IMR-90 (cell line): ENCODE results near the gene STAP2. TPM values are rescaled to one million over a fixed set of nuclear protein-coding genes. Genes with fewer than 3 reads are reported as not detected.
A peak's percentile ranks its signal among the peaks of the same experiment; 100 is the strongest.

Experiments
- ATAC-seq: fragments of 200-7000 bp; cut with Tn5 transposase; 2 replicates; pipeline ENCODE4 v1.9.1; 2020; ENCODE audit warnings: low read depth, mild to moderate bottlenecking, moderate library complexity
- BruUV-seq: library from RNA; stranded (reverse); fragments of 400-500 nt; replicated peaks from 2 replicates; lab custom pipeline; 2021; lab: Mats Ljungman, UMichigan
- CTCF ChIA-PET: fragments of 300-600 bp; formaldehyde crosslinking; extraction: SDS; loops from one replicate; lab custom pipeline; 2021; ENCODE audit warnings: antibody characterized with exemption; lab: Yijun Ruan, JAX
- POLR2A ChIA-PET: fragments of 300-600 bp; sonication (Branson Sonifier 250); formaldehyde crosslinking; loops from one replicate; lab custom pipeline; 2022; ENCODE audit warnings: antibody characterized with exemption; ENCODE audit not compliant: unreplicated experiment; lab: Charles Lee
- DNase-seq: peaks from one replicate; pipeline ENCODE4 v3.0.0; 2013
- H2AFZ ChIP-seq: replicated peaks from 2 replicates; pipeline ENCODE3; 2013; ENCODE audit warnings: low read length, mild to moderate bottlenecking; ENCODE audit not compliant: poor library complexity
- H2AK5ac ChIP-seq: 2 replicates; pipeline ENCODE4 v1.6.1; 2013; ENCODE audit warnings: low read depth, low read length, inconsistent platforms
- H2AK9ac ChIP-seq: replicated peaks from 2 replicates; pipeline ENCODE3; 2013; ENCODE audit warnings: mild to moderate bottlenecking, low read depth, low read length, moderate library complexity; ENCODE audit not compliant: poor library complexity
- H2BK120ac ChIP-seq: 2 replicates; pipeline ENCODE4 v1.6.1; 2013; ENCODE audit warnings: low read depth, low read length, inconsistent platforms
- H2BK15ac ChIP-seq: 3 replicates; pipeline ENCODE4 v1.6.1; 2013; ENCODE audit warnings: low read depth, low read length, inconsistent platforms
- H2BK20ac ChIP-seq: 2 replicates; pipeline ENCODE4 v1.6.1; 2013; ENCODE audit warnings: low read depth, mild to moderate bottlenecking, inconsistent platforms, low read length, moderate library complexity
- H2BK5ac ChIP-seq: 2 replicates; pipeline ENCODE4 v1.6.1; 2013; ENCODE audit warnings: mild to moderate bottlenecking, low read depth, low read length, inconsistent platforms; ENCODE audit not compliant: poor library complexity, severe bottlenecking
- H3K14ac ChIP-seq: replicated peaks from 2 replicates; pipeline ENCODE4 v1.6.1; 2013; ENCODE audit warnings: low read depth, low read length, inconsistent platforms
- H3K18ac ChIP-seq: 2 replicates; pipeline ENCODE4 v1.6.1; 2013; ENCODE audit warnings: low read depth, low read length, control low read depth
- H3K23ac ChIP-seq: 2 replicates; pipeline ENCODE4 v1.6.1; 2013; ENCODE audit warnings: low read depth, low read length, inconsistent platforms
- H3K27ac ChIP-seq: 2 replicates; pipeline ENCODE4 v1.5.1; 2013; ENCODE audit warnings: mild to moderate bottlenecking, control low read depth, low read length; ENCODE audit not compliant: insufficient read depth
- H3K27me3 ChIP-seq: 2 replicates; pipeline ENCODE4 v1.6.1; 2013; ENCODE audit warnings: low read length; ENCODE audit not compliant: control insufficient read depth, insufficient read depth
- H3K36me3 ChIP-seq: 2 replicates; pipeline ENCODE4 v1.6.1; 2013; ENCODE audit warnings: low read length, mixed read lengths; ENCODE audit not compliant: control insufficient read depth, insufficient read depth
- H3K4ac ChIP-seq: 2 replicates; pipeline ENCODE4 v1.6.1; 2013; ENCODE audit warnings: low read depth, low read length, inconsistent platforms
- H3K4me1 ChIP-seq: 2 replicates; pipeline ENCODE4 v1.6.1; 2013; ENCODE audit warnings: low read length, mixed read lengths; ENCODE audit not compliant: control insufficient read depth, insufficient read depth
- H3K4me2 ChIP-seq: 2 replicates; pipeline ENCODE4 v1.6.1; 2013; ENCODE audit warnings: low read depth, mild to moderate bottlenecking, control low read depth, low read length, moderate library complexity
- H3K4me3 ChIP-seq: 2 replicates; pipeline ENCODE4 v1.5.1; 2013; ENCODE audit warnings: low read depth, mild to moderate bottlenecking, control low read depth, low read length, moderate library complexity; ENCODE audit not compliant: insufficient read depth
- H3K56ac ChIP-seq: 2 replicates; pipeline ENCODE4 v1.6.1; 2013; ENCODE audit warnings: low read length, inconsistent platforms; ENCODE audit not compliant: insufficient read depth; ENCODE audit errors: extremely low read depth
- H3K79me1 ChIP-seq, 2 experiments: 2 replicates each; pipeline ENCODE4 v1.6.1; 2013; ENCODE audit warnings: low read length in 2 of 2, inconsistent platforms in 1 of 2, low read depth in 1 of 2
- H3K9ac ChIP-seq: 2 replicates; pipeline ENCODE4 v1.6.1; 2013; ENCODE audit warnings: low read depth, low read length, control low read depth
- H3K9me1 ChIP-seq: 2 replicates; pipeline ENCODE4 v1.6.1; 2013; ENCODE audit warnings: low read length, inconsistent platforms; ENCODE audit not compliant: insufficient read depth
- H3K9me3 ChIP-seq: 2 replicates; pipeline ENCODE4 v1.6.1; 2013; ENCODE audit warnings: low read length; ENCODE audit not compliant: control insufficient read depth, insufficient read depth
- H4K20me1 ChIP-seq: 2 replicates; pipeline ENCODE4 v1.6.1; 2013; ENCODE audit warnings: low read length, inconsistent platforms; ENCODE audit not compliant: insufficient read depth
- H4K5ac ChIP-seq: 2 replicates; pipeline ENCODE4 v1.6.1; 2013; ENCODE audit warnings: mild to moderate bottlenecking, low read depth, low read length, control low read depth
- H4K8ac ChIP-seq, 2 experiments: 2 replicates each; pipeline ENCODE4 v1.6.1; 2013; ENCODE audit warnings: low read depth in 2 of 2, low read length in 2 of 2, control low read depth in 1 of 2, inconsistent platforms in 1 of 2
- H4K91ac ChIP-seq: 2 replicates; pipeline ENCODE4 v1.6.1; 2013; ENCODE audit warnings: low read depth, low read length, inconsistent platforms; ENCODE audit not compliant: insufficient read depth
- BHLHE40 ChIP-seq: fragments of 150-350 bp; IDR thresholded peaks from 2 replicates; pipeline ENCODE4 v1.6.1; 2016; ENCODE audit warnings: mild to moderate bottlenecking, low read depth, low read length
- FOS ChIP-seq: fragments of 150-350 bp; IDR thresholded peaks from 2 replicates; pipeline ENCODE4 v1.6.1; 2016; ENCODE audit warnings: low read depth, low read length
- MXI1 ChIP-seq: IDR thresholded peaks from 2 replicates; pipeline ENCODE4 v1.6.1; 2012; ENCODE audit warnings: low read depth, mild to moderate bottlenecking, low read length, moderate library complexity, borderline replicate concordance
- WGBS, 2 experiments: methylation state at CpG; one replicate each; pipeline versions ENCODE4 v1.1.5 to v1.1.7; 2013; ENCODE audit warnings: missing lambda C conversion rate in 2 of 2; ENCODE audit not compliant: insufficient read length in 1 of 2; ENCODE audit errors: extremely low coverage in 2 of 2; 5-methylcytosine and 5-hydroxymethylcytosine counted together
- dilution Hi-C: fragments of 300-500 bp; cut with HindIII; formaldehyde crosslinking; loops from one replicate; pipeline ENCODE4 v1.14.3; 2018; ENCODE audit warnings: low sequenced_read_pairs; ENCODE audit not compliant: unreplicated experiment
- in situ Hi-C: fragments of 300-500 bp; cut with MboI; formaldehyde crosslinking; loops from 3 replicates; pipeline ENCODE4 v1.14.3; 2019; ENCODE audit warnings: low sequenced_read_pairs, inconsistent platforms, mixed read lengths
- intact Hi-C: fragments of 100-400 bp; cut with micrococcal nuclease; formaldehyde crosslinking; loops from 2 replicates; pipeline ENCODE4 v1.10.0; 2022
- polyA plus RNA-seq, 3 experiments: library from polyadenylated mRNA; depleted of rRNA; stranded (reverse); fragments of >200 nt; gene quantifications; 2 replicates each; pipeline ENCODE4 v1.2.3, GENCODE V29; 2012; ENCODE audit warnings: low replicate concordance in 1 of 3
- total RNA-seq: library from RNA; depleted of rRNA; stranded (reverse); fragments of >200 nt; gene quantifications from 2 replicates; pipeline ENCODE4 v1.2.3, GENCODE V29; 2012

The STAP2 gene
- total and polyA plus RNA-seq, 2 of the 4 experiments (the other 2 are of a cell fraction): 1.3 to 3.4 TPM

DNA sequence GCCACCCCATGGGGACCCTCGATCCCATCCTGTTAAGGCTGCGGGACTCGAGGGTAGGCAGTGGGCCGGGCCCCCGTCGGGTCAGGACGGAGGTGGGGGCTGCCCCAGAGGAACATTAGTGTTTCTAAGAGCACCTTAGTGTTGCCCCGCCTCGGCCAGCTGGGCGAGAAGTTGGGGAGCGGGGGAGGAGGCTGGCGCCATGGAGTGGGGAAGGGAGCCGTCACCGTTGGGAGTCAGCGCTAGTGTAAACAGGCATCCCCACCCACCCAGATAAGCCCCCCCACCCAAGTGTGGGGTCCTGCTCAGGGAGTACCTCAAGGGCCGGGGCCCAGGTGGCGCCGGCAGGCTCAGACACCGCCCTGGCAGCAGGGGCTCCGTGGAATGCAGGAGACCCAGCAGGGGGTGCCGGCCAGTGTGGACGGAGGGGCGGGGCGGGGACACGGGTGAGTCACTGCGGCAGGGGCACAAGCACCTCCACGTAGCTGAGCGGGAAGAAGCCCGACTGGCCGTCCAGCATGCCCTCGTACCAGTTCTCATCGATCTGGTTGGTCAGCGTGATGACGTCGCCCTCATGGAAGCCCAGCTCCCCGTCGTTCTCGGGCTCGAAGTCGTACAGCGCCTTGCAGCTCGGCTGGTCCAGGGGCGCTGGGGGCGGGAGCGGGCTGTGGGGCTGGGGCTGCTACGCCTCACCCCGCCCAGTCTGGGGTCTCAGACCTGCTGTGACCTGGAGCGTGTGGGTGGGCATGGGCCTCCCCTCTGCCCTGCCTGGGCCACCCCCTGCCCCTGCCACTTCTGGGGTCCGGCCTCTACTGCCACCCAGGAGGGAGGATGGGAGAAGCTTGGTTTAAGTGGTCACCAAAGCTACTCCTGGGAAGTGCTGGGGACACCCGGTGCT lies 22.8 kb upstream of the STAP2 start:
- H3K9me3 ChIP-seq: no peaks in the 10 kb centered on the region
- intact Hi-C loops (no loop called here), dilution Hi-C loops (no loop called here), in situ Hi-C loops (no loop called here)
- no peak overlapping the region for H4K5ac ChIP-seq
- ATAC-seq (no peak; the same call in 1 of the 2 replicates), DNase-seq (peak; percentile 54)
- H2AFZ ChIP-seq: peak overlapping the region; percentile 48
- no peak overlapping the region for H2BK20ac ChIP-seq
- 80% methylated on average over 25 of the region's 50 CpGs; no CpG with 5 or more reads in 1 of the 2 experiments for WGBS, 2 experiments
- peak overlapping the region in 1 of 2 experiments; percentile 16; a peak in 1 of 4 replicates for H4K8ac ChIP-seq
- no peak overlapping the region for H3K4ac ChIP-seq
- H3K79me1 ChIP-seq: peaks cover 8 to 29% of the 10 kb centered on the region in 2 experiments
- H3K4me2 ChIP-seq: no peak overlapping the region
- CTCF ChIA-PET: interaction anchor here (0.6 kb wide), 1 partner anchor 9 kb away, joined by 3 read pairs; no protein-coding TSS in a partner anchor
- no peak overlapping the region for H3K23ac ChIP-seq
- POLR2A ChIA-PET: no interaction called here
- peaks cover 64% of the 10 kb centered on the region for H3K36me3 ChIP-seq
- no peak overlapping the region for H3K56ac ChIP-seq
- H2AK9ac ChIP-seq: peak overlapping the region; percentile 61
- H3K9ac ChIP-seq: no peak overlapping the region
- BruUV-seq: no TSS peak
- H3K27ac ChIP-seq: peak overlapping the region; percentile 12; the same call in 1 of the 2 replicates
- H3K14ac ChIP-seq: no peak overlapping the region
- no peak overlapping the region for H2BK5ac ChIP-seq
- no peak overlapping the region for H3K4me3 ChIP-seq
- H2BK15ac ChIP-seq: no peak overlapping the region
- no peak overlapping the region for H2BK120ac ChIP-seq
- no peak overlapping the region for H4K91ac ChIP-seq
- H4K20me1 ChIP-seq: peaks cover 11% of the 10 kb centered on the region
- TF ChIP-seq FOS (no peak), BHLHE40 (no peak), MXI1 (no peak)
- H3K18ac ChIP-seq: no peak overlapping the region
- H3K4me1 ChIP-seq: peaks cover 10% of the 10 kb centered on the region; the same call in 1 of the 2 replicates
- H3K27me3 ChIP-seq: no peaks in the 10 kb centered on the region
- H2AK5ac ChIP-seq: peak overlapping the region; percentile 51; the same call in 1 of the 2 replicates
- no peaks in the 10 kb centered on the region for H3K9me1 ChIP-seq
